Epithelial cell of esophagus (primary cell): ENCODE measurements around the gene SLC22A1.

Experiments used
- DNase-seq: peaks from one replicate; pipeline ENCODE4 v3.0.0; 2010; ENCODE audit warnings: low read depth
- H3K4me3 ChIP-seq: 2 replicates; pipeline ENCODE4 v1.5.1; 2011; ENCODE audit warnings: mild to moderate bottlenecking, low read length, control low read depth
- CTCF ChIP-seq: IDR thresholded peaks from 2 replicates; pipeline ENCODE4 v1.5.1; 2011; ENCODE audit warnings: low read depth, mild to moderate bottlenecking, low read length, control low read depth, inconsistent platforms; ENCODE audit not compliant: insufficient read depth; ENCODE audit errors: missing control alignments

SLC22A1 gene

GRCh38 chr6:160128879-160129516 lies 7.4 kb downstream of the SLC22A1 start:
- no peak for DNase-seq
- no peak overlapping the region for H3K4me3 ChIP-seq
- TF ChIP-seq CTCF, result no peak

- no peak overlapping the region for H3K4me3 ChIP-seq
- DNase-seq, result no peak
Measured at GRCh38 chr6:160129881-160130615, 8.4 kb downstream of the SLC22A1 start.

GRCh38 chr6:160130729-160131484 lies 9.3 kb downstream of the SLC22A1 start:
- DNase-seq, result no peak
- no peak for TF ChIP-seq CTCF
- no peak overlapping the region for H3K4me3 ChIP-seq

More at GRCh38 chr6:160129881-160130615, 8.4 kb downstream of the SLC22A1 start:
- no peak for TF ChIP-seq CTCF

GRCh38 chr6:160131636-160132296 lies 10.2 kb downstream of the SLC22A1 start:
- H3K4me3 ChIP-seq, result no peak overlapping the region
- TF ChIP-seq CTCF, result no peak
- no peak for DNase-seq

- TF ChIP-seq CTCF, result no peak
- no peak for DNase-seq
- H3K4me3 ChIP-seq, result no peak overlapping the region
Measured at GRCh38 chr6:160132297-160132637, 10.7 kb downstream of the SLC22A1 start.

- H3K4me3 ChIP-seq, result no peak overlapping the region
- peak; percentile 57 for DNase-seq
- no peak for TF ChIP-seq CTCF
Measured at GRCh38 chr6:160132776-160133338, 11.2 kb downstream of the SLC22A1 start.
